Caki2 (cell line): ENCODE data around the gene CYP19A1. TPM values are rescaled to one million over a fixed set of nuclear protein-coding genes. Genes with fewer than 3 reads are reported as not detected.
A peak's percentile ranks its signal among the peaks of the same experiment; 100 is the strongest.
"Not testable (repeated sequence)": the region's sequence is repeated elsewhere in the genome, so short reads cannot be mapped to it uniquely, and the experiment has no call there.

Experiments used
- DNase-seq: peaks from one replicate; pipeline ENCODE4 v3.0.0-alpha.2; 2015; ENCODE audit warnings: low read depth
- in situ Hi-C: cut with HindIII; loops from 2 replicates; pipeline ENCODE4 v1.10.0; 2016; ENCODE audit warnings: low sequenced_read_pairs, low pct_unique_long_range_greater_than_20kb, mixed read lengths
- total RNA-seq: library from RNA; depleted of rRNA; stranded (reverse); fragments of >200 nt; shearing (Covaris generic); gene quantifications from 2 replicates; pipeline ENCODE4 v1.2.3, GENCODE V29; 2014; ENCODE audit warnings: low replicate concordance

The CYP19A1 gene
- total RNA-seq, 1 experiment from 2014 or later = not detected

GRCh38 chr15:51312166-51313073, 26.0 kb downstream of the CYP19A1 start:
- in situ Hi-C loops = no loop called here
- DNase-seq = peak; percentile 3

- no peak for DNase-seq
- in situ Hi-C loops = no loop called here
These were observed 26.9 kb downstream of the CYP19A1 start for GRCh38 chr15:51311510-51311909.

GRCh38 chr15:51310064-51310463, 28.3 kb downstream of the CYP19A1 start:
- in situ Hi-C loops = no loop called here
- DNase-seq = no peak

- in situ Hi-C loops = no loop called here
- DNase-seq = no peak
These were observed 30.6 kb downstream of the CYP19A1 start for GRCh38 chr15:51307811-51308210.

- in situ Hi-C loops = no loop called here
- no peak for DNase-seq
These were observed 31.1 kb downstream of the CYP19A1 start for GRCh38 chr15:51307325-51307724.

- in situ Hi-C loops = no loop called here
- DNase-seq = no peak
These were observed 34.9 kb downstream of the CYP19A1 start for GRCh38 chr15:51303462-51303980.

GRCh38 chr15:51302480-51302879, 35.9 kb downstream of the CYP19A1 start:
- in situ Hi-C loops = no loop called here
- no peak for DNase-seq

GRCh38 chr15:51299187-51300015, 39.0 kb downstream of the CYP19A1 start:
- in situ Hi-C loops = no loop called here

GRCh38 chr15:51298620-51299019, 39.8 kb downstream of the CYP19A1 start:
- DNase-seq = no peak
- in situ Hi-C loops = no loop called here

More at GRCh38 chr15:51299187-51300015, 39.0 kb downstream of the CYP19A1 start:
- no peak for DNase-seq

GRCh38 chr15:51290720-51291119, 47.7 kb downstream of the CYP19A1 start:
- no peak for DNase-seq
- in situ Hi-C loops = no loop called here

- in situ Hi-C loops = no loop called here
- DNase-seq = no peak
These were observed 49.1 kb downstream of the CYP19A1 start for GRCh38 chr15:51289290-51289689.

GRCh38 chr15:51288143-51289065, 50.0 kb downstream of the CYP19A1 start:
- in situ Hi-C loops = no loop called here
- DNase-seq = no peak

- in situ Hi-C loops = no loop called here
- DNase-seq = no peak
These were observed 51.6 kb downstream of the CYP19A1 start for GRCh38 chr15:51286816-51287215.

- in situ Hi-C loops = no loop called here
- no peak for DNase-seq
These were observed 53.0 kb downstream of the CYP19A1 start for GRCh38 chr15:51285399-51285798.

GRCh38 chr15:51284871-51285270, 53.5 kb downstream of the CYP19A1 start:
- in situ Hi-C loops = no loop called here

GRCh38 chr15:51283026-51283425, 55.4 kb downstream of the CYP19A1 start:
- in situ Hi-C loops = no loop called here
- DNase-seq = no peak

More at GRCh38 chr15:51284871-51285270, 53.5 kb downstream of the CYP19A1 start:
- DNase-seq = no peak

GRCh38 chr15:51282241-51282640, 56.2 kb downstream of the CYP19A1 start:
- in situ Hi-C loops, DNase-seq: not testable (repeated sequence)
